Sigmoid colon (tissue), 4 donors: ENCODE results near the gene PBOV1.

Experiments used
- EP300 ChIP-seq, 4 donors: sonication (generic); formaldehyde crosslinking; IDR thresholded peaks; one replicate each; pipeline ENCODE4 v1.6.1; 2017; ENCODE audit warnings: antibody characterized with exemption in 4 of 4
- TF ChIP-seq, protein P1 (sequence below), 4 experiments: fragments of 450-650 bp in 3 of 4; fragments of 200-600 bp in 1 of 4; IDR thresholded peaks; one replicate each; pipeline ENCODE4 v1.5.1; 2016 to 2019; ENCODE audit warnings: antibody characterized with exemption in 4 of 4, mild to moderate bottlenecking in 3 of 4, moderate library complexity in 2 of 4

DNA sequence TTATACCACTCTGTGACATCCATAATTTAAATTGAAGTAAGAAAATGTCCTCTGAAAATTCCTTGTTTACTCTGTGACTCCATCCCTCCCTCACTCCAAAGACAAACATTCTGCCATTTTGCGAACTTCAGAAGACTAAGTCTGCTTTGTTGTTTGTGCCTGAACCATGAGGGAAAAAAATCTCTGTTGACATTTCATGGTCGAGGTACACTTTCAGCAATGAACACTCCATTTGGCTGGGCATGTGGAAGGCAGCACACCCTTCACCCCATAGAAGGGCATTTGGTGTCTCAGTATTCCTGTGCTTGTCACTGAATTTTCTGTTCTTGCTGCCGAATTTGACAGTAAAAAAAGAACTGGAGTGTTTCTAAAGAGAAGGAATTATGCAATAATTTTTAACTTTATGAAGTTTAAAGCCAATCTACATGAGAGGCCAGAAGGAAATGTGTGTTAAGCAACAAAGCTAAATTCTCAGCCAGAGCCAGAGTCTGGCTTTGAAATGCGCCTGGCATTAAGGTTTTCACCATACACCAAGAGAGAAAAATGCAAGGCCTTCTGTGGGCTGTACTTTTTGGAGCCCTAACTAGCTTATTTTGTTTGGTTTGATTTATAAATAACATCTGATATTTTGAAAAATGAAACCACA is 4.7 kb upstream of the PBOV1 start:
- TF ChIP-seq, protein P1, sequence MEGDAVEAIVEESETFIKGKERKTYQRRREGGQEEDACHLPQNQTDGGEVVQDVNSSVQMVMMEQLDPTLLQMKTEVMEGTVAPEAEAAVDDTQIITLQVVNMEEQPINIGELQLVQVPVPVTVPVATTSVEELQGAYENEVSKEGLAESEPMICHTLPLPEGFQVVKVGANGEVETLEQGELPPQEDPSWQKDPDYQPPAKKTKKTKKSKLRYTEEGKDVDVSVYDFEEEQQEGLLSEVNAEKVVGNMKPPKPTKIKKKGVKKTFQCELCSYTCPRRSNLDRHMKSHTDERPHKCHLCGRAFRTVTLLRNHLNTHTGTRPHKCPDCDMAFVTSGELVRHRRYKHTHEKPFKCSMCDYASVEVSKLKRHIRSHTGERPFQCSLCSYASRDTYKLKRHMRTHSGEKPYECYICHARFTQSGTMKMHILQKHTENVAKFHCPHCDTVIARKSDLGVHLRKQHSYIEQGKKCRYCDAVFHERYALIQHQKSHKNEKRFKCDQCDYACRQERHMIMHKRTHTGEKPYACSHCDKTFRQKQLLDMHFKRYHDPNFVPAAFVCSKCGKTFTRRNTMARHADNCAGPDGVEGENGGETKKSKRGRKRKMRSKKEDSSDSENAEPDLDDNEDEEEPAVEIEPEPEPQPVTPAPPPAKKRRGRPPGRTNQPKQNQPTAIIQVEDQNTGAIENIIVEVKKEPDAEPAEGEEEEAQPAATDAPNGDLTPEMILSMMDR (IDR thresholded peaks at IDR 0.05): no peak
- no peak for TF ChIP-seq EP300 (IDR thresholded peaks at IDR 0.05)
